A549 (cell line): Measurements from ENCODE around the gene MAD1L1. TPM values are rescaled to one million over a fixed set of nuclear protein-coding genes. Genes with fewer than 3 reads are reported as not detected.

Experiments used
- ATAC-seq, 2 experiments: fragments of 200-7000 bp in 1 of 2; fragments of >200 bp in 1 of 2; cut with Nextera tagmentation in 1 of 2; cut with Tn5 transposase in 1 of 2; 3 replicates each; pipeline versions ENCODE4 v1.8.0 to v1.9.1; 2018 to 2020; ENCODE audit warnings: mild to moderate bottlenecking in 1 of 2, moderate library complexity in 1 of 2
- CTCF ChIA-PET: fragments of 300-600 bp; sonication (Branson Sonifier 250); formaldehyde crosslinking; extraction: SDS; loops from one replicate; lab custom pipeline; 2021; ENCODE audit warnings: antibody characterized with exemption, inconsistent platforms; lab: Yijun Ruan, JAX
- POLR2A ChIA-PET: fragments of 350-600 bp; formaldehyde crosslinking; extraction: SDS; loops from one replicate; lab custom pipeline; 2021; ENCODE audit warnings: antibody characterized with exemption, inconsistent platforms; lab: Yijun Ruan, JAX
- DNase-seq, 2 experiments: peaks; one replicate each; pipeline versions ENCODE4 v3.0.0 to v3.0.0-alpha.2; 2011 to 2016; ENCODE audit warnings: low read depth in 1 of 2, low spot score in 1 of 2
- FAIRE-seq: peaks from 2 replicates; lab custom pipeline; 2011; peaks lifted over from hg19 to GRCh38; lab: Jason Lieb, UNC
- H3K27ac ChIP-seq, 2 experiments: fragments of >200 bp; sonication (Bioruptor Twin); formaldehyde crosslinking; 3 replicates each; pipeline ENCODE4 v1.5.1; 2016 to 2017
- H3K4me1 ChIP-seq: fragments of >200 bp; sonication (Bioruptor Twin); formaldehyde crosslinking; 3 replicates; pipeline ENCODE4 v1.6.1; 2016
- H3K4me2 ChIP-seq: fragments of >200 bp; sonication (Bioruptor Twin); formaldehyde crosslinking; 3 replicates; pipeline ENCODE4 v1.6.1; 2016
- H3K4me3 ChIP-seq: fragments of >200 bp; sonication (Bioruptor Twin); formaldehyde crosslinking; 3 replicates; pipeline ENCODE4 v1.5.1; 2016
- H3K9me3 ChIP-seq: fragments of >200 bp; sonication (Bioruptor Twin); formaldehyde crosslinking; 3 replicates; pipeline ENCODE4 v1.6.1; 2016
- BHLHE40 ChIP-seq: IDR thresholded peaks from 2 replicates; pipeline ENCODE4 v1.6.1; 2012; ENCODE audit warnings: low read depth, low read length, inconsistent platforms
- CBX2 ChIP-seq: fragments of 200-600 bp; sonication (generic); IDR thresholded peaks from 2 replicates; pipeline ENCODE4 v1.6.1; 2016; ENCODE audit warnings: low read depth, mild to moderate bottlenecking, borderline replicate concordance
- CBX8 ChIP-seq: fragments of 200-600 bp; sonication (generic); IDR thresholded peaks from 2 replicates; pipeline ENCODE4 v1.6.1; 2016
- CEBPB ChIP-seq, 2 experiments: fragments of >200 bp in 1 of 2; sonication (Bioruptor Twin) in 1 of 2; formaldehyde crosslinking in 1 of 2; IDR thresholded peaks; 2 replicates each; pipeline ENCODE4 v1.6.1; 2012 to 2016
- EHMT2 ChIP-seq: fragments of 200-600 bp; sonication (generic); IDR thresholded peaks from 2 replicates; pipeline ENCODE4 v1.6.1; 2016; ENCODE audit warnings: antibody characterized with exemption, low read depth, mild to moderate bottlenecking, moderate library complexity
- EP300 ChIP-seq, 2 experiments: fragments of >200 bp; sonication (Bioruptor Twin); formaldehyde crosslinking; IDR thresholded peaks; 2 replicates in 1 of 2; 3 replicates in 1 of 2; pipeline ENCODE4 v1.6.1; 2016 to 2017
- FOXS1 ChIP-seq: fragments of 250-450 bp; sonication (Bioruptor Pico); IDR thresholded peaks from 2 replicates; pipeline ENCODE4 v1.5.0; 2020; ENCODE audit warnings: mild to moderate bottlenecking, moderate library complexity
- GATA3 ChIP-seq: IDR thresholded peaks from 2 replicates; pipeline ENCODE4 v1.6.1; 2012; ENCODE audit warnings: borderline replicate concordance
- HDAC2 ChIP-seq: fragments of 200-600 bp; sonication (generic); IDR thresholded peaks from 2 replicates; pipeline ENCODE4 v1.6.1; 2016
- HES2 ChIP-seq: fragments of >200 bp; sonication (Bioruptor Twin); formaldehyde crosslinking; IDR thresholded peaks from 2 replicates; pipeline ENCODE4 v1.6.1; 2016
- HEYL ChIP-seq: fragments of 250-450 bp; sonication (Bioruptor Pico); IDR thresholded peaks from 2 replicates; pipeline ENCODE4 v1.8.0; 2021; ENCODE audit warnings: mild to moderate bottlenecking, moderate library complexity
- HMGXB4 ChIP-seq: fragments of 250-450 bp; sonication (Bioruptor Pico); IDR thresholded peaks from 2 replicates; pipeline ENCODE4 v1.5.0; 2021; ENCODE audit warnings: mild to moderate bottlenecking, moderate library complexity, borderline replicate concordance
- HOXA7 ChIP-seq: fragments of 250-450 bp; sonication (Bioruptor Pico); IDR thresholded peaks from 2 replicates; pipeline ENCODE4 v1.5.0; 2020; ENCODE audit warnings: mild to moderate bottlenecking, moderate library complexity
- JUN ChIP-seq, 2 experiments: fragments of >200 bp; sonication (Bioruptor Twin); formaldehyde crosslinking; IDR thresholded peaks; 2 replicates in 1 of 2; 3 replicates in 1 of 2; pipeline ENCODE4 v1.6.1; 2016 to 2017
- MAFK ChIP-seq: fragments of 450-650 bp; IDR thresholded peaks from 2 replicates; pipeline ENCODE4 v1.6.1; 2014; ENCODE audit not compliant: partially characterized antibody
- MYC ChIP-seq: IDR thresholded peaks from 2 replicates; pipeline ENCODE4 v1.6.1; 2012; ENCODE audit warnings: mild to moderate bottlenecking, inconsistent platforms, low read length, improper control_type of control experiment, borderline replicate concordance
- NPAS2 ChIP-seq: fragments of 250-450 bp; sonication (Bioruptor Pico); IDR thresholded peaks from 2 replicates; pipeline ENCODE4 v1.8.0; 2022; ENCODE audit warnings: mild to moderate bottlenecking, moderate library complexity, borderline replicate concordance
- POLR2A ChIP-seq: IDR thresholded peaks from 2 replicates; pipeline ENCODE4 v1.6.1; 2012; ENCODE audit warnings: mild to moderate bottlenecking, low read length
- RAD21 ChIP-seq, 2 experiments: fragments of >200 bp in 1 of 2; sonication (Bioruptor Twin) in 1 of 2; formaldehyde crosslinking in 1 of 2; IDR thresholded peaks in 1 of 2; conservative IDR thresholded peaks in 1 of 2; 2 replicates in 1 of 2; 3 replicates in 1 of 2; pipeline ENCODE4 v1.6.1; 2012 to 2018; ENCODE audit warnings: inconsistent platforms in 1 of 2
- RFX5 ChIP-seq: fragments of 450-650 bp; IDR thresholded peaks from 2 replicates; pipeline ENCODE4 v1.7.1; 2014; ENCODE audit warnings: antibody characterized with exemption, mild to moderate bottlenecking, moderate library complexity
- RNF2 ChIP-seq: fragments of 200-600 bp; sonication (generic); IDR thresholded peaks from 2 replicates; pipeline ENCODE4 v1.6.1; 2016; ENCODE audit warnings: low read depth, mild to moderate bottlenecking, antibody characterized with exemption, moderate library complexity, borderline replicate concordance
- SMC3 ChIP-seq: fragments of >200 bp; sonication (Bioruptor Twin); formaldehyde crosslinking; IDR thresholded peaks from 3 replicates; pipeline ENCODE4 v1.6.1; 2018; ENCODE audit warnings: inconsistent platforms
- TFCP2L1 ChIP-seq: fragments of 250-450 bp; sonication (Bioruptor Pico); IDR thresholded peaks from 2 replicates; pipeline ENCODE4 v1.5.0; 2021; ENCODE audit warnings: mild to moderate bottlenecking
- ZFP36 ChIP-seq: fragments of 450-650 bp; IDR thresholded peaks from 2 replicates; pipeline ENCODE4 v1.6.1; 2014; ENCODE audit warnings: borderline replicate concordance; ENCODE audit not compliant: partially characterized antibody
- WGBS: methylation state at CpG from one replicate; pipeline ENCODE4 v1.1.6; 2017; ENCODE audit errors: missing lambda C conversion rate; 5-methylcytosine and 5-hydroxymethylcytosine counted together
- polyA plus RNA-seq, 4 experiments: library from polyadenylated mRNA; depleted of rRNA in 3 of 4; stranded (reverse); fragments of >200 nt; fragmentation: RNase III in 1 of 4; extraction: RNeasy Plus Mini Kit Qiagen cat#74134 plus additional on column Dnase treatment in 1 of 4; gene quantifications; 2 replicates in 3 of 4; 3 replicates in 1 of 4; pipeline ENCODE4 v1.2.3, GENCODE V29; 2011 to 2017
- TF ChIP-seq, protein P1 (sequence below): IDR thresholded peaks from 2 replicates; pipeline ENCODE4 v1.6.1; 2012; ENCODE audit warnings: low read depth, borderline replicate concordance
- TF ChIP-seq, protein P2 (sequence below): IDR thresholded peaks from 2 replicates; pipeline ENCODE4 v1.6.1; 2012

MAD1L1 gene
- polyA plus RNA-seq, 2 of the 4 experiments (the other 2 are of a cell fraction), result 13.6 to 16.6 TPM

DNA sequence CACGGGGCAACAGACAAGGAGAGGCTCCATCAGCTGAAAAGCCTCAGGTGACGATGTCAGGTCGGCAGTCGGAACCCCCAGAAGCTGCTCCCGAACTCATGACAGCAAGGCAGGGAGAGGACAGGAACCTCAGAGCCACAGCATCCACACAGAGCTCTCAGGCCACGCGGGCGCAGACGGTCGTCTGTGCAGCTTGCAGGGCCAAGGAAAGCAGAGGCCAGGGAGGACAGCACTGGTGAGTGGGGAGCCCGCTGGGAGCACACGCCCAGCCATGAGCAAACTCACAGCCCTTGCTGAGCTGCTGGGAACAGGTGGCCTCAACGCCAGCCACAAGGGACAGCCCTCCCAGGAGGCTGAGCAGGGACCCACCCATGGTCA is 138.9 kb downstream of the MAD1L1 start:
- Histone ChIP-seq H3K4me3 (no peak overlapping the region), H3K9me3 (no peaks in the 10 kb centered on the region), H3K4me2 (no peak overlapping the region), H3K4me1 (no peaks in the 10 kb centered on the region), H3K27ac (no peak overlapping the region)
- ChIA-PET CTCF (interaction anchor here (1.0 to 1.1 kb wide), 2 partner anchors 12 to 254 kb away, joined by 3 to 4 read pairs; no protein-coding TSS in a partner anchor), POLR2A (no interaction called here)
- no peak for TF ChIP-seq EP300 (IDR thresholded peaks at IDR 0.05)
- no peak for TF ChIP-seq HES2
- no peak for TF ChIP-seq MAFK
- no peak for TF ChIP-seq CEBPB (IDR thresholded peaks at IDR 0.05)
- TF ChIP-seq ZFP36, result no peak
- no peak for TF ChIP-seq CBX2
- no peak for TF ChIP-seq TFCP2L1 (CRISPR knock-in tag)
- no peak for TF ChIP-seq CBX8
- TF ChIP-seq RNF2, result no peak
- TF ChIP-seq HDAC2, result no peak
- TF ChIP-seq HOXA7 (CRISPR knock-in tag), result no peak
- TF ChIP-seq BHLHE40, result no peak
- no peak for TF ChIP-seq GATA3
- TF ChIP-seq EHMT2, result no peak
- TF ChIP-seq NPAS2 (CRISPR knock-in tag), result no peak
- TF ChIP-seq, protein P1, sequence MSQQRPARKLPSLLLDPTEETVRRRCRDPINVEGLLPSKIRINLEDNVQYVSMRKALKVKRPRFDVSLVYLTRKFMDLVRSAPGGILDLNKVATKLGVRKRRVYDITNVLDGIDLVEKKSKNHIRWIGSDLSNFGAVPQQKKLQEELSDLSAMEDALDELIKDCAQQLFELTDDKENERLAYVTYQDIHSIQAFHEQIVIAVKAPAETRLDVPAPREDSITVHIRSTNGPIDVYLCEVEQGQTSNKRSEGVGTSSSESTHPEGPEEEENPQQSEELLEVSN, result no peak
- no peak for TF ChIP-seq MYC
- no peak for TF ChIP-seq FOXS1
- DNase-seq, result no peak
- FAIRE-seq, result no peak
- WGBS, result 96% methylated on average over 11 of the region's 13 CpGs
- no peak for ATAC-seq

GRCh38 chr7:2093215-2093842 is 139.4 kb downstream of the MAD1L1 start:
- no peak overlapping the region for H3K4me2 ChIP-seq
- CTCF ChIA-PET, result interaction anchor here (1.0 to 1.1 kb wide), 2 partner anchors 12 to 255 kb away, joined by 3 to 4 read pairs; no protein-coding TSS in a partner anchor
- H3K27ac ChIP-seq, result no peak overlapping the region
- DNase-seq, result no peak
- ATAC-seq, result no peak
- POLR2A ChIA-PET, result no interaction called here
- no peak for FAIRE-seq
- WGBS, result 89% methylated on average over 15 of the region's 15 CpGs
- no peak for TF ChIP-seq POLR2A
- TF ChIP-seq, protein P2, sequence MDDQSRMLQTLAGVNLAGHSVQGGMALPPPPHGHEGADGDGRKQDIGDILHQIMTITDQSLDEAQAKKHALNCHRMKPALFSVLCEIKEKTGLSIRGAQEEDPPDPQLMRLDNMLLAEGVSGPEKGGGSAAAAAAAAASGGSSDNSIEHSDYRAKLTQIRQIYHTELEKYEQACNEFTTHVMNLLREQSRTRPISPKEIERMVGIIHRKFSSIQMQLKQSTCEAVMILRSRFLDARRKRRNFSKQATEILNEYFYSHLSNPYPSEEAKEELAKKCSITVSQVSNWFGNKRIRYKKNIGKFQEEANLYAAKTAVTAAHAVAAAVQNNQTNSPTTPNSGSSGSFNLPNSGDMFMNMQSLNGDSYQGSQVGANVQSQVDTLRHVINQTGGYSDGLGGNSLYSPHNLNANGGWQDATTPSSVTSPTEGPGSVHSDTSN, result no peak
- no peak for TF ChIP-seq RNF2
- no peak for TF ChIP-seq CBX2
- no peak for TF ChIP-seq JUN (IDR thresholded peaks at IDR 0.05)
- TF ChIP-seq SMC3, result no peak
- no peak for TF ChIP-seq HEYL (CRISPR knock-in tag)
- no peak for TF ChIP-seq HES2
- no peak for TF ChIP-seq GATA3
- no peak for TF ChIP-seq RFX5
- H3K4me3 ChIP-seq, result no peak overlapping the region
- H3K4me1 ChIP-seq, result no peaks in the 10 kb centered on the region
- no peaks in the 10 kb centered on the region for H3K9me3 ChIP-seq

DNA sequence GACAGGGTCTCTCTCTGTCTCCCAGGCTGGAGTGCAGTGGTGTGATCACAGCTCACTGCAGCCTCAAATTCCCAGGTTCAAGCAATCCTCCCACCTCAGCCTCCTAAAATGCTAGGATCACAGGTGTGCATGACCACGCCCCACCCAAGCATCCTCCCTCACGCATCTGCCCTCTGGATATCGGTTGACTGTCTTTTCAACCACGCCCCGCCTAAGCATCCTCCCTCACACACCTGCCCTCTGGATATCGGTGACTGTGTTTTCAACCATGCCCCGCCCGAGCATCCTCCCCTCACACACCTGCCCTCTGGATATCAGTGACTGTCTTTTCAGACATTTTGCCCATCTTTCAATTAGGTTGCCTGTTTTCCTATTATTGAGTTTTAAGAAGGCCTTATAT is 140.5 kb downstream of the MAD1L1 start:
- CTCF ChIA-PET, result no interaction called here

More for the DNA sequence above, 140.5 kb downstream of the MAD1L1 start:
- Histone ChIP-seq H3K9me3 (no peaks in the 10 kb centered on the region), H3K4me1 (no peaks in the 10 kb centered on the region), H3K4me2 (no peak overlapping the region), H3K4me3 (no peak overlapping the region), H3K27ac (no peak overlapping the region)
- ATAC-seq, result no peak
- TF ChIP-seq RAD21 (conservative IDR thresholded peaks at IDR 0.05 in 1 of 2, IDR thresholded peaks at IDR 0.05 in 1 of 2) (no peak), HMGXB4 (CRISPR knock-in tag) (no peak)
- TF ChIP-seq, protein P1, result no peak
- no peak for DNase-seq
- POLR2A ChIA-PET, result no interaction called here
- 93% methylated on average over 8 of the region's 8 CpGs for whole genome bisulfite sequencing
- no peak for FAIRE-seq
